KOPT-K1 (cell line): ENCODE measurements around the gene BLTP3B.

ENCODE experiments used
- H3K27ac ChIP-seq: fragments of 200-600 bp; sonication (generic); 2 replicates; pipeline ENCODE4 v1.5.1; 2016; ENCODE audit warnings: antibody characterized with exemption, mild to moderate bottlenecking, low read depth, low read length; ENCODE audit not compliant: poor library complexity, severe bottlenecking
- H3K36me3 ChIP-seq: fragments of 200-600 bp; sonication (generic); 2 replicates; pipeline ENCODE4 v1.5.1; 2017; ENCODE audit warnings: antibody characterized with exemption, mild to moderate bottlenecking, low read length, moderate library complexity; ENCODE audit not compliant: insufficient read depth
- H3K9me3 ChIP-seq: fragments of 200-600 bp; sonication (generic); 2 replicates; pipeline ENCODE4 v1.5.1; 2017; ENCODE audit warnings: antibody characterized with exemption, low read length, mild to moderate bottlenecking; ENCODE audit not compliant: insufficient read depth, poor library complexity, severe bottlenecking

BLTP3B gene

GRCh38 chr12:100151769-100152168 lies 9.1 kb upstream of the BLTP3B start:
- Histone ChIP-seq H3K9me3 (no peaks in the 10 kb centered on the region), H3K27ac (no peak overlapping the region), H3K36me3 (peaks cover 3% of the 10 kb centered on the region; the same call in 1 of the 2 replicates)

GRCh38 chr12:100146252-100146651 lies 3.6 kb upstream of the BLTP3B start:
- H3K27ac ChIP-seq = no peak overlapping the region
- H3K36me3 ChIP-seq = no peaks in the 10 kb centered on the region
- H3K9me3 ChIP-seq = no peaks in the 10 kb centered on the region

DNA sequence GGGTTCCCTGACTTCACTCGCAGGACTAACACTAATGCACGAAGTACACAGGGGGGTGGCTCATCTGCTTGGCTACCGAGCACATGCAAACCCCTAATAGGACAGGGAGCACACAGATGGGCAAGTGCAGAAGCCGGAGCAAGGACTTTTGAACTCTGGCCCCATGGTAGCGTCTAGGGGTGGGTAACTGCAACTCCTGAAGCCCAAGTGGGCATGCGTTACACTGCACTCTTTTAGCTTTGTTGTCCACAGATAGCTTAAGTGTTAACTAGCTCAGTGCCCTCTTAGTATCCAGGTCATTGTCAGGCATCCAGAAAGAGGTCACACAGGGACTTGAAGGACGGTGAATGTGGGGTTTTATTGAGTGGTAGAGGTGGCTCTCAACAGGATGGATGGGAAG lies 3.0 kb upstream of the BLTP3B start:
- no peak overlapping the region for H3K27ac ChIP-seq
- H3K9me3 ChIP-seq = no peaks in the 10 kb centered on the region
- H3K36me3 ChIP-seq = no peaks in the 10 kb centered on the region

- Histone ChIP-seq H3K27ac (peak overlapping the region; percentile 73), H3K9me3 (no peaks in the 10 kb centered on the region), H3K36me3 (no peaks in the 10 kb centered on the region)
These were observed 450 bp downstream of the BLTP3B start for GRCh38 chr12:100141998-100142850.

GRCh38 chr12:100141666-100141997 lies 1.0 kb downstream of the BLTP3B start:
- Histone ChIP-seq H3K9me3 (no peaks in the 10 kb centered on the region), H3K36me3 (no peaks in the 10 kb centered on the region), H3K27ac (peak overlapping the region; percentile 73)

DNA sequence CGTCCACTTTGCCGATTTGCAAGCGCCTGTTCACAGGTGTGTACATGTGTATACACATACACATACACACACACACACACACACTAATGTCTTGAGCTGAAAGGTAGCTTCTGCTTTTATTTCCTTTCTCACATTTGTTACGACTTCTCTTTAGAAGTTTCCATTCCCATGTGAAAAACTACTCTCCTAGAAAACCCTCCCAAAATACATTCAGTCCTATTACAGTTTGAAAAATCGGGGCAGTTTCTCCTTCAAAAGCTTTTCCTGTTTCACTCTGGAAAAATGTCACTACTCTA lies 3.9 kb downstream of the BLTP3B start:
- Histone ChIP-seq H3K27ac (no peak overlapping the region), H3K36me3 (no peaks in the 10 kb centered on the region), H3K9me3 (no peaks in the 10 kb centered on the region)

DNA sequence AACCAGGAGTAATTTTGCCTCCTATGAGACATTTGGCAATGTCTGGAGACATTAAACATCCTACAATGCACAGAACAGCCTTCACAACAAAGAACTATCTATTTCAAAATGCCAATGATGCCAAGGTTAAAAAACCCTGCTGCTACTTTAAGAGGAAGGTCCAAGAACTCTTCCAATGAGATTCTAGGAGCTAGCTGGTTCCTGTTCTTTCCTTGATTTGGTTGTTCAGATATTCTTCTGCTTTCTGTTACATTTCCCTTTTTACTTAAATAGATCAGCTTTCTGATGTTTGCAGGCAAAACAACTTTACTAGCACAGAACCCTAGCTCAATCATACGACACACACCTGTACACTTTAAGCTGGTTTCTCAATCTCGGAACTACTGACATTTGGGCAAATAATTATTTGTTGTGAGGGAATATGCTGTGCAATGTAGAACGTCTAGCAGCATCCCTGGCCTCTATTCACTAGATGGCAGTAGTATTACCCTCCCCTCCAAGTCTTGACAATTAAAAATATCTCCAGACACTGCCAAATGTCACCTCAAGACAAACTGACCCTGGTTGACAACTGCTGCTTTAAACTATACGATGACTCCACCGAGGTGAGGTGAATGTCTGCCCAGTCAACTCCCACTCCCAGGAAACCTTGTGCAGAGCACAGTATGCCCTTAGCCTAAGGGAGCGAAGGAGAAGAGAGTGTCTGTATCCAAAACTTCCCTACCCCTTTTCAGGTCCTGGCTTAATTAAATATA lies 4.4 kb downstream of the BLTP3B start:
- Histone ChIP-seq H3K9me3 (no peaks in the 10 kb centered on the region), H3K36me3 (no peaks in the 10 kb centered on the region), H3K27ac (no peak overlapping the region)

DNA sequence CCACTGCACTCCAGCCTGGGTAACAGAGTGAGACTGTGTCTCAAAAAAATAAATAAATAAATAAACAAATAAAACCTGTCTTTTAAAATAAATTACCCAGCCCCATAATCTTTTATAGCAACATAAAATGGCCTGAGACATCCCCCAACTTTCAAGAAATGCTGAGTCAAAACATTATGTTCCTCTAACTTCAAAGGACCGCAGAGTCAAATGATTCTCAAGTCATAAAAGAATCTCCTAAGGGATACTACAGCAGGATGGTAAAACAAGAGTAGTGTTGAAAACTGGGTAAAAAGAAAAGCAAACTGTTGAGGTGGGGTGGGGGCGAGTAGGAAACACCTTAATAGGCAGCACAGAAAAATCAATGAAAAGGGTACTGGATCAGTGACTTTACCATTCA lies 9.5 kb downstream of the BLTP3B start:
- Histone ChIP-seq H3K36me3 (no peaks in the 10 kb centered on the region), H3K27ac (no peak overlapping the region), H3K9me3 (peaks cover 7% of the 10 kb centered on the region)

DNA sequence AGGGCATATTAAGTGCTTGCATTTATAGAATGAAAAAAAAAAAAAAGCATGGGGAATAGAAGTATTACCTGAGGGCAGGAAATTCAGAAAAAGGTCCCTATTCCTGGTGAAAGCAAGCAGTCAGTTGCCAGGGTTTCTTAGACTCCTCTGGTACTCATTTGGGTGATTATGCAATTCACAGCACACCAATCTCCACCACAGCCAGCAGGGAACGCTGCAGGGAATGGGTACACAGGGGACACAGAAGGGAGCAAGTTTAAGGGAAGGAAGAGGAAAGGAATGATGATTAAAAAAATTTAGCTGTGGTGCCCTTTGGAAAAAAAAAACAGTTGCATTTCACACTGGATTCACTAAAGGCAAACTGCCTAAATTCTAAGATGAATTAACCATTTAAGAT lies 14.2 kb downstream of the BLTP3B start:
- H3K9me3 ChIP-seq = peaks cover 7% of the 10 kb centered on the region
- no peak overlapping the region for H3K27ac ChIP-seq

GRCh38 chr12:100127766-100128511 lies 14.7 kb downstream of the BLTP3B start:
- H3K36me3 ChIP-seq = no peaks in the 10 kb centered on the region
- peaks cover 7% of the 10 kb centered on the region for H3K9me3 ChIP-seq
- no peak overlapping the region for H3K27ac ChIP-seq

More for the DNA sequence above, 14.2 kb downstream of the BLTP3B start:
- no peaks in the 10 kb centered on the region for H3K36me3 ChIP-seq

DNA sequence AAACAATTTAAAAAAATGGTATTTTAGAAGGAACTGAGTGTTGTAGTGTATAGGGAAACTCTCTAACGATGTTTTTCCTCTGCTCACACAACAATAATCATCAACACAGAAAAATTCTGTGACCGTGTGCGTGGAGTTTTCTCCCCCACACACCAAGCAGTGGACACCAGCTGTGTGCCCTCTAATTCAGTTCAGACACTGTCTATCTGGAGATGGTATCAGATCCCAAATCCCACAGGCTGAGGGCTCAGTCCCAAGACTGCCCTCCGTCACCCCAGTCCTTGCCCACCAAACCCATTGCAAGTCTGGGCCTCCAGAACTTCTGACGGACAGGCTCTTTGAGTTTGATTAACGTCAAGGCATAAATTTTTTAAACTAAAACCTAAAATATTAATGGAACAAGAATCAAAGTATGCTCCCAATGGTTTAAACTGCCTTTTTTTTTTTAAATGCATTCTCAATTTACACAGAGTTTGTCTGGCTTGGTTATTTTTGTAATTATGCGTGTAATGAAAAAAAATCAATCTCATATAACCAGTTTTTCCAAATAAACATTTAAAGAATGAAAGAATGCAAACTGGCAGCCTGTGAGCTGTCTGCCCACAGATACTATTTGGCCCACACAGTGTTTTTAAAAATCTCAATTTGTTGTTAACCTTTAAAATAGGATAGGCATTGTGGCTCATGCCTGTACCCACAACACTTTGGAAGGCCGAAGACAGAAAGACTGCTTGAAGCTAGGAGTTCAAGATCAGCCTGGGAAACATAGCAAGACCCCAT lies 19.2 kb downstream of the BLTP3B start:
- Histone ChIP-seq H3K36me3 (no peaks in the 10 kb centered on the region), H3K9me3 (peaks cover 20% of the 10 kb centered on the region), H3K27ac (no peak overlapping the region)

DNA sequence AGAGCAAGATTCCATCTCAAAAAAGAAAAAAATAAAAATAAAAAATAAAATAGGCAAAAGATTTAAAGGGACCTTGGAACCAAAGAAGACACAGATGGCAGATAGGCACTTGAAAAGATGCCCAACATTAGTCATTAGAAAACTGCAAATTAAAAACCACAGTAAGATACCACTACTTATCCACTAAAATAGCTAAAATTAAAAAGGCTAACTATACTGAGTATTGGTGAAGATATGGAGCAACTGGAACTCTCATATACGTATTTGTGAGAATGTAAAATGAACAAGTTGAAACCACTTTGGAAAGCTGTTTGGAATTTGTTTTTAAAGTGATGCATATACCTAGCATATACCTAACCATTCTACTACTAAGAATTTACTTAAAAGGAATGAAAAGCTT lies 22.3 kb downstream of the BLTP3B start:
- Histone ChIP-seq H3K36me3 (no peaks in the 10 kb centered on the region), H3K27ac (no peak overlapping the region), H3K9me3 (peaks cover 28% of the 10 kb centered on the region)

DNA sequence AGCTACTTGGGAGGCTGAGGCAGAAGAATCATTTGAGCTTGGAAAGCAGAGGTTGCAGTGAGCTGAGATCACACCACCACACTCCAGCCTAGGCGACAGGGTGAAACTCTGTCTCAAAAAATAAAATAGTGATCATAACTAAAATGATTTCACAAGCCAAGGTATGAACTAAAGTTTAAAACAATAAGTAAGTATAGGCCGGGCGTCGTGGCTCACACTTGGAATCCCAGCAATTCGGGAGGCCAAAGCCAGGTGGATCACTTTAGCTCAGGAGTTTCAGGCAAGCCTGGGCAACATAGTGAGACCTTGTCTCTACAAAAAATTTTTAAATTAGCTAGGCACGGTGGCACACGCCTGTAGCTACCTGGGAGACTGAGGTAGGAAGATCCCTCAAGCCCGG lies 27.4 kb downstream of the BLTP3B start:
- Histone ChIP-seq H3K9me3 (peaks cover 19% of the 10 kb centered on the region), H3K27ac (no peak overlapping the region), H3K36me3 (no peaks in the 10 kb centered on the region)

DNA sequence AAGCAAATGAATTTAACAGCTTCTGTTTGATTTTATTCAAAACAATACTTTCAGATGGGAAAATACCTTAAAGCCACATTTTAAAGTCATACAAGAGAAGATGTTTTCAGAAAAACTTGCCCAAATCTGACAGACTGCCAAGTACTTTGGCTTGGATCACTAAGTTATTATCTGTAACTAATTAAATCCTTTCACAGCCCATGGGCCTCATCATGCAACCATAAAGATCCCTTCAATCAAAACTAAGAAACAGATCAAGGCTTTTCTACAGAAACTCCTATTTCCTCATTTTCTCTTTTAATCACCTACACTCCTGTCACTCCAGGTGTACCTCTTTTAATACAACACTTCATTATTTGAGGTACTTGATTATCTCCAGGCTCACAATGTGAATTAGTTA lies 28.1 kb downstream of the BLTP3B start:
- Histone ChIP-seq H3K36me3 (no peaks in the 10 kb centered on the region), H3K9me3 (peaks cover 12% of the 10 kb centered on the region), H3K27ac (no peak overlapping the region)

DNA sequence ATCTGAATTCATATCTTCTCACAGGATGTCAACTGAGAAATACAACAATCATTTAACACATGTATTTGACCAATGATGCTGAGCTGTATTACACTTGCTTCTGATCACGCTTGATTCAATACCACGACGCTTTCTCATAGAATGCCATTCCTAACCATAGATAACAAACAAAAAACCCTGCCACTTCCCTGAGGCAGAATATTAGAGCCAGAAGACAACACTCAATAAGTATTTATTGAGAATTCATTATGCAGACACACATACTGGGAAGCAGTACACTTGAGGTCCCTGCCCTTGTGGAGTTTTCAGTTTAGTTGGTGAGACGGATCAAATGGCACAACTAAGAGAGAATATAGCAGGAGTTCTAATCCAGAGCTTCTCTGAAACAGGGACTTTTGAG lies 32.4 kb downstream of the BLTP3B start:
- H3K27ac ChIP-seq = no peak overlapping the region
- 0 out of 2 replicates have a peak, but pooled peaks cover 5% of the 10 kb centered on the region for H3K36me3 ChIP-seq
- H3K9me3 ChIP-seq = peaks cover 12% of the 10 kb centered on the region
